H1 (cell line): Measurements from ENCODE around the gene SAMM50. TPM values are rescaled to one million over a fixed set of nuclear protein-coding genes. Genes with fewer than 3 reads are reported as not detected.

Experiments
- BCL11A ChIP-seq, 2 experiments: IDR thresholded peaks; one replicate each; pipeline ENCODE4 v1.6.1; 2011; ENCODE audit warnings: low read depth in 2 of 2, low read length in 2 of 2, mild to moderate bottlenecking in 2 of 2
- CEBPB ChIP-seq: IDR thresholded peaks from 2 replicates; pipeline ENCODE4 v1.6.1; 2012; ENCODE audit warnings: low read depth, low read length
- POU5F1 ChIP-seq: IDR thresholded peaks from 2 replicates; pipeline ENCODE4 v1.6.1; 2011; ENCODE audit warnings: low read depth, mild to moderate bottlenecking, low read length, moderate library complexity
- SIN3A ChIP-seq, 2 experiments: IDR thresholded peaks in 1 of 2; conservative IDR thresholded peaks in 1 of 2; 2 replicates each; pipeline ENCODE4 v1.6.1; 2011 to 2012; ENCODE audit warnings: low read length in 2 of 2, improper control_type of control experiment in 1 of 2, low read depth in 1 of 2, mild to moderate bottlenecking in 1 of 2
- polyA plus RNA-seq, 7 experiments: library from polyadenylated mRNA; depleted of rRNA in 3 of 7; stranded (reverse) in 5 of 7; unstranded in 2 of 7; fragments of >200 nt in 5 of 7; fragments of 200-250 nt in 2 of 7; gene quantifications; 1 replicate in 5 of 7; 2 replicates in 1 of 7; 4 replicates in 1 of 7; pipeline versions ENCODE4 v1.2.1 to v1.2.3, GENCODE V29; 2011 to 2013; ENCODE audit warnings: missing spikeins in 2 of 7, mixed read lengths in 2 of 7
- total RNA-seq: library from RNA; stranded (reverse); fragmentation: NEBNext Ultra II Directional; extraction: Animal tissue kit (Norgen Biotek cat#: 25700); gene quantifications from 2 replicates; pipeline ENCODE4 v1.2.1, GENCODE V29; 2021

The SAMM50 gene
- total and polyA plus RNA-seq, 2 of the 8 experiments (the other 6 are each of a cell fraction or from before 2014, with no cell fraction given) = 45.4 to 70.3 TPM

- TF ChIP-seq POU5F1 = no peak
- TF ChIP-seq CEBPB = no peak
- TF ChIP-seq SIN3A (conservative IDR thresholded peaks at IDR 0.05 in 1 of 2, IDR thresholded peaks at IDR 0.05 in 1 of 2; ENCODE audit: low read depth in 1 of 2, low read length in 2 of 2) = no peak
- no peak for TF ChIP-seq BCL11A (IDR thresholded peaks at IDR 0.05; ENCODE audit: low read depth in 2 of 2, low read length in 2 of 2)
Observed at GRCh38 chr22:43972931-43973462, 17.8 kb downstream of the SAMM50 start (continued).
